Muscle of leg (tissue), 11 donors: ENCODE results near the gene ITPR2. TPM values are rescaled to one million over a fixed set of nuclear protein-coding genes. Genes with fewer than 3 reads are reported as not detected.
"Not testable (repeated sequence)": the region's sequence is repeated elsewhere in the genome, so short reads cannot be mapped to it uniquely, and the experiment has no call there.

Experiments used
- DNase-seq: peaks from one replicate; pipeline ENCODE4 v3.0.0; 2013
- H3K27ac ChIP-seq: one replicate; pipeline ENCODE4 v1.5.1; 2013; ENCODE audit warnings: mild to moderate bottlenecking, low read length, control low read depth
- H3K27me3 ChIP-seq: one replicate; pipeline ENCODE4 v1.6.1; 2013; ENCODE audit warnings: low read length; ENCODE audit not compliant: control insufficient read depth, insufficient read depth
- H3K36me3 ChIP-seq: one replicate; pipeline ENCODE4 v1.6.1; 2013; ENCODE audit warnings: low read length; ENCODE audit not compliant: control insufficient read depth, insufficient read depth
- H3K4me1 ChIP-seq: one replicate; pipeline ENCODE4 v1.6.1; 2013; ENCODE audit warnings: low read length; ENCODE audit not compliant: control insufficient read depth, insufficient read depth
- H3K4me3 ChIP-seq: one replicate; pipeline ENCODE4 v1.5.1; 2013; ENCODE audit warnings: low read length, control low read depth
- H3K9me3 ChIP-seq: replicated peaks from 2 replicates; pipeline ENCODE4 v1.6.1; 2013; ENCODE audit warnings: low read depth, low read length; ENCODE audit not compliant: control insufficient read depth
- WGBS: methylation state at CpG from one replicate; pipeline ENCODE4 v1.1.5; 2013; ENCODE audit warnings: missing lambda C conversion rate; ENCODE audit not compliant: insufficient coverage; 5-methylcytosine and 5-hydroxymethylcytosine counted together
- polyA plus RNA-seq, 8 donors: library from polyadenylated mRNA; unstranded; fragments of 120-200 nt; gene quantifications; one replicate each; pipeline versions ENCODE4 v1.2.1 to v1.2.3, GENCODE V29; 2013; ENCODE audit warnings: inconsistent platforms in 1 of 8, low replicate concordance in 1 of 8; ENCODE audit not compliant: insufficient read length in 8 of 8, insufficient read depth in 1 of 8
- total RNA-seq: library from RNA; stranded (reverse); fragments of 120-200 nt; gene quantifications from one replicate; pipeline ENCODE4 v1.2.4, GENCODE V29; 2013

The ITPR2 gene
- total and polyA plus RNA-seq, 9 donors: 1.9 to 5.8 (median 3.5) TPM

DNA sequence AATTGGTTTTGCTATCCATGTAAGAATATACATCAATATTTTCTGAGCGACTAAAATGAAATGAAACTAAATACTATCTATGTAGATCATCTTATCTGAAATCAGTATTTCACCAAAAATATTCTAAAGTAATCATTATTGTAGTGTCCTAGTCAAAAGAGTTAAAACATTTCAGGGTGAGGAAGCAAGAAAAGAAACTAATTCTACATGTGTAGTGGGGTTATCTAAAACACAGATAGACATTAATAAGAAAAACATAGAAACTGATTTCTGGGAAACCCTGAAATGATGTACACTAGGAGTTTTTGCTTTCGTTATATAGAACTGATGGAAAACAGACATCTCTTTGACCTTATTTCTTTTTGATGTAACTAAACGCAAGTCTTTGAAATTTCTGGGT lies 379.7 kb downstream of the ITPR2 start:
- Histone ChIP-seq H3K4me1 (no peaks in the 10 kb centered on the region), H3K27me3 (no peaks in the 10 kb centered on the region), H3K27ac (no peak overlapping the region), H3K9me3 (no peaks in the 10 kb centered on the region), H3K4me3 (no peak overlapping the region), H3K36me3 (no peaks in the 10 kb centered on the region)
- no peak for DNase-seq
- WGBS: no CpG with 5 or more reads among the region's 3 CpGs

DNA sequence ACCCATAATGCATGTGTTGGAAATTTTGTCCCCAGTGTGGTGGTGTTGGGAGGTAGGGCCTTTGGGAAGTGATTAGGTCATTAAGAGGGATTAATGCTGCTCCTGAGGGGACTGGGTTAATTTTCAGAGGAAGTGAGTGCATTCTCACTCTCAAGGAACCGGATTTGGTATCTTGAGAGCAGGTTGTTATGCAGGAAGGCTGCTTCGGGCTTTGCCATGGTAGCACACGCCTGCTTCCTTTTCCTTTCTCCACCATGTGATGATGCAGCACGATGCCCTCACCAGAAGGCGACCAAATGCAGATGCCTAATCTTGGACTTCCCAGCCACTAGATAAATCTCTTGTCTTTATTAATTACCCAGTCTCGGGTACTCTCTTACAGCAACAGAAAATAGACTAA lies 380.5 kb downstream of the ITPR2 start:
- WGBS: no CpG with 5 or more reads among the region's 6 CpGs
- Histone ChIP-seq H3K4me1 (no peaks in the 10 kb centered on the region), H3K36me3 (no peaks in the 10 kb centered on the region), H3K9me3 (no peaks in the 10 kb centered on the region), H3K4me3 (no peak overlapping the region), H3K27me3 (no peaks in the 10 kb centered on the region), H3K27ac (no peak overlapping the region)
- DNase-seq: no peak

DNA sequence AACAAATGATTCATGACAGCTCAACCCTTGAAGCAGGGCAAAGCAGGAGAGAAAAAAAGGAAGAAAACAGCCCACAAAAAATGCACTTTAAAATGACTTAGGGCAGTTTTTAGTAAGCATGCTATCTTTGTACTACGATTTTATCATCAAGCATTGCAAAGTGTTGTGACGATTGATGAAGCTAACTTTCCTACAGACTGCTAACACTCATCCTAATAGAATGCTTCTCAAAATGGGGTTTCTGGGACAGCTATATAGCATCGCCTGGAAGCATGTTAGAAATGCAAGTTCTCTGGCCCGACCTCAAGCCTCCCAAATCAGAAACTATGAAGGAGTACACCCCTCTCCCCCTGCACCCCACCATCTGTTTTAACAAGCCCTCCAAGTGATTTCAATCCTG lies 381.2 kb downstream of the ITPR2 start:
- Histone ChIP-seq H3K4me3 (no peak overlapping the region), H3K4me1 (no peaks in the 10 kb centered on the region), H3K9me3 (no peaks in the 10 kb centered on the region), H3K27me3 (no peaks in the 10 kb centered on the region), H3K36me3 (no peaks in the 10 kb centered on the region), H3K27ac (no peak overlapping the region)
- DNase-seq: no peak
- no CpG with 5 or more reads among the region's 4 CpGs for WGBS

DNA sequence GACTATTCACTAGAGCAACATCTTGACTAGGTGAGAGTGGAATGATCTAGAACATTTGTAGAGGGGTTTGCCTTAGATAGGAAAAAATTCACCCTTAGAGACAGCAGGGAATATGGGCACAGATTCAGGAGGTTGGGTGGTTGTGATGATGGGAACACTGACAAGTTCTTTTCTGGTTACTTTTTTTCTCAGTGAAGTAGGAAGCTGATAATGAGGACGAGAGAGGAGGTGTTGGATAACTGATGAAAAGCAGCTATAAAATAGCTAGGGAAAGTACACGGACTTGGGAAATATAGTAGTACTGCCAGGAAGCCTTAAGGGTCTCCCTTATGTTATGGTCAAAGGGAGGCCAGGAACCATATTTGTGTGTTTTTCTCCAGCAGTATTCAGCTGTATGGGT lies 387.1 kb downstream of the ITPR2 start:
- WGBS: 59% methylated on average over 2 of the region's 2 CpGs
- no peaks in the 10 kb centered on the region for H3K9me3 ChIP-seq
- DNase-seq: no peak
- no peaks in the 10 kb centered on the region for H3K27me3 ChIP-seq
- H3K4me3 ChIP-seq: no peak overlapping the region
- no peaks in the 10 kb centered on the region for H3K4me1 ChIP-seq
- H3K36me3 ChIP-seq: no peaks in the 10 kb centered on the region
- no peak overlapping the region for H3K27ac ChIP-seq

DNA sequence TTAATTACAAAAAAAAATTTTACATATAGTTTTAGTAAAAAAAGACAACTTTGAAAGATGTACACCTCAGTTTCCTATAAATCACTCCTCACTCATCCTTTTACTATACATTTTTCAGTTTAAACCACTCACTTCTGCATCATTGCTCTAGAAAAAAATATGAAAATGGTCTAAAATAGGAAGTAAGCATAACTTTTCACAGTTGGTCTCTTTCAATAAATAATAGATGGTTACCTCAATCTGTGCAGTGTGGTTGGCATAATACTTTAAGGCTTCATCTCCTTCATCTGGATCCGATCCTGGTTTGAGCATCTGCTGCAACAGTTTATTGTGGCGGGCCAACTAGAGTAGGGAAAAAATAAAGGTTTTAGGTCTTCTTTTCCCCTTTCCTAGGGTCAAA lies 389.7 kb downstream of the ITPR2 start:
- no peak overlapping the region for H3K4me3 ChIP-seq
- WGBS: no CpG with 5 or more reads among the region's 2 CpGs
- no peak overlapping the region for H3K27ac ChIP-seq
- no peaks in the 10 kb centered on the region for H3K9me3 ChIP-seq
- no peak for DNase-seq
- H3K27me3 ChIP-seq: no peaks in the 10 kb centered on the region
- no peaks in the 10 kb centered on the region for H3K4me1 ChIP-seq
- no peaks in the 10 kb centered on the region for H3K36me3 ChIP-seq

DNA sequence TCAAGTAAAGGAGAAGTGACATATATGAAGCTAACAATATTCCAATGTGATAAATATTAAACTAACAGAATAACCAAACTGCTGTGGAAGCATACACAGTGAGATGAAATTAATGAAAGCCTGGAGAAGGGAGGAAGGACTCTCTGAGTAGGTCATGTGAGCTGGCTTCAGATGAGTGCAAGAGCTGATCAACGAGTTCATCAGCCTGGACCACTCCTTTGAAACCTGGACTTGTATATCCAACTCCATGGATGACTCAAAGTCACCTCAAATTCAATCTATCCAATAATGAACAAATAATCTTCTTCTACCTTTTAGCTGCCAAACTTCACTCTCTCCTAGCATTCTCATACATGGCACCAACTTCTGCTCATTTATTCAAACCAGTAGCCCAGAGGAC lies 391.6 kb downstream of the ITPR2 start:
- no peaks in the 10 kb centered on the region for H3K4me1 ChIP-seq
- no peaks in the 10 kb centered on the region for H3K36me3 ChIP-seq
- H3K4me3 ChIP-seq: no peak overlapping the region
- 90% methylated on average over 1 of the region's 1 CpG for WGBS
- H3K27ac ChIP-seq: no peak overlapping the region
- H3K9me3 ChIP-seq: no peaks in the 10 kb centered on the region
- DNase-seq: no peak
- no peaks in the 10 kb centered on the region for H3K27me3 ChIP-seq

DNA sequence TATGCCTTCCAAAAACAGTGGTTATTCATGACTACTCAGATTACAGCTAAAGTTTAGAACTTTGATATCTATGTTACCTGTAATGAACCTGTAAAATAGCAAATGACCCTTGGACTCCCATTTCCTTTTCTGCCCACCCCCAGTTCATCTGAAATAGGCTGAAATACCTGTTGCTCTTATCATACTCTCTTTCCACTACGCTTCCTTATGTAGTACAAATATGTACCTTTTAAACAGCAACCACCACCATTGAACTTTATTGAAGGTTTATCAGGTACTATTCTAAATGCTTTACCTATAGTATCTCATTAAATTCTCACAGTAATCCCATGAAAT lies 398.0 kb downstream of the ITPR2 start:
- WGBS: no CpG with 5 or more reads among the region's 1 CpG
- Histone ChIP-seq H3K27me3 (no peaks in the 10 kb centered on the region), H3K9me3 (no peaks in the 10 kb centered on the region), H3K4me1 (peaks cover 2% of the 10 kb centered on the region), H3K27ac (no peak overlapping the region), H3K36me3 (no peaks in the 10 kb centered on the region), H3K4me3 (no peak overlapping the region)
- no peak for DNase-seq

DNA sequence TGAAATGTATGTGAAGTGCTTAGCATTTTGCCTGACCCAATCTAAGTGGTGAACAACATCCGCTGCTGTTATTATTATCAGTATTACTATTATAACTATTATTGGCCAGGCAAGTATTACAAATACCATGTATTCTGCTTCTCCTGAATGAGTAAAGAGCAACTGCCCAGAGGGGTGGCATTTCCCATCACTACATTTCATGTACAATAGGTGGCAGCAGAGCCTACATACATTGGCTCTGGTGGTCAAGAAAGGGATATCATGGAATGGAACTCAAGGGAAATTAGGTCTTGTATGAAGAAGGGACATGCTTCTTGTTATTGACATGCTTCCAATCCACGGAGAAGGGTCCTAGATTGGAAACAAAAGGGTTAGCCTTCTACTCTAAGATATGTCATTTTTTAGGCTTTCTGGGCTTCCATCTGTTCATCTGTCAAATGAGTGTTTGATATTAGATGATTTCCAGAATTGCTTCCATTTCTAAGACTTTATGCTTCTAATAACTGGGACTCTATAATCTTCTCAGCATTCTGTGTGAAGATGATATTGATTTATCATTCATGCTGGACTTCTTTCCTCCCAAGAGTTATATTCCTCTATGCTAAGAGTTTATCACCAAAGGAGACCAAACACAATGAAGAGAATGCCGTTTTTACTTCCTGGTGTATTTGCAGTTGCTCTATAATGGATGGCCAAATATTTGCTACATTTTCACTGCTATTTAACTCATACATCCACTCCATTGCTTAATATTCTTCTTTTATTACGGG lies 398.5 kb downstream of the ITPR2 start:
- H3K4me3 ChIP-seq: no peak overlapping the region
- H3K36me3 ChIP-seq: no peaks in the 10 kb centered on the region
- no peaks in the 10 kb centered on the region for H3K9me3 ChIP-seq
- H3K4me1 ChIP-seq: peaks cover 2% of the 10 kb centered on the region
- WGBS: no CpG with 5 or more reads among the region's 4 CpGs
- H3K27me3 ChIP-seq: no peaks in the 10 kb centered on the region
- no peak overlapping the region for H3K27ac ChIP-seq
- DNase-seq: peak; percentile 44

DNA sequence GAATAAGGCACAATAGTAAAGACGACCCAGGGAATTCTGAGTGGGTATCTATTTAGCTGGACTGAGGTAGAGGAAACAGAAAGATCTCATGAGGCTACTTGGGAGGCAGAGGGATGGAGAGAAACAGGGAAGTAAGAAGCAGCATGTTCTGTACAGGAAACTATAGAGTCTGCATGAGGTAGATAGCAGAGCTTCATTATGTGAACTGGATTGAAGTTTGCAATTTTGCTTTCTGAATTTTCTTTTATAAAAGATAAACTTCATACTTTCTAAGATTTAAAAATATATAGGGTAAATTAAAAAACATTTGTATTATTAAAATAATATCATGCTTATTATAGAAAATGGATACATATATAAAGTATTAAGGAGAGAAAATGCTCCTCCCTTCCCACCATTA lies 399.3 kb downstream of the ITPR2 start:
- not testable (repeated sequence) for DNase-seq, H3K4me1 ChIP-seq, H3K27me3 ChIP-seq, H3K4me3 ChIP-seq, H3K27ac ChIP-seq, H3K9me3 ChIP-seq, H3K36me3 ChIP-seq
- WGBS: no CpG with 5 or more reads among the region's 1 CpG

DNA sequence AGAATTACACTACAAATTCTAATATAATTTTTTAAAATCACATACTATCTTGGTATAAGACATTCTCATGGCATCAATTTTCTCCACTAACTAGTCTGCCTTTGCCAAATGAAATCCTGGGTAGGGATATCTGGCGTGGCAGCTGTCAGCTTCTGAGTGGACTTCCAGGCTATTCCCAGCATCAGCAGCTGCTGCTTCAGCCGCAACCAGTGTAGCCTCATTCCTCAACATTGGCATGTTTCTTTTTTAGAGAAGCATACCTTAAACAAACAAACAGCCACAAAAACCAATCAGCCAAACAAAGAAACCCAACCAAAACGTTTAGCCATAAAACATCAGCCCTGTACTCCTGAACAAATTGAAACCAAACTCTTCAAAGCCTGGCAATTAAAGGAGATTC lies 401.8 kb downstream of the ITPR2 start:
- Histone ChIP-seq H3K27ac (peak overlapping the region; percentile 39), H3K9me3 (no peaks in the 10 kb centered on the region), H3K36me3 (no peaks in the 10 kb centered on the region), H3K4me3 (no peak overlapping the region), H3K27me3 (no peaks in the 10 kb centered on the region), H3K4me1 (peaks cover 2% of the 10 kb centered on the region)
- 0% methylated on average over 1 of the region's 3 CpGs for WGBS
- peak; percentile 45 for DNase-seq

DNA sequence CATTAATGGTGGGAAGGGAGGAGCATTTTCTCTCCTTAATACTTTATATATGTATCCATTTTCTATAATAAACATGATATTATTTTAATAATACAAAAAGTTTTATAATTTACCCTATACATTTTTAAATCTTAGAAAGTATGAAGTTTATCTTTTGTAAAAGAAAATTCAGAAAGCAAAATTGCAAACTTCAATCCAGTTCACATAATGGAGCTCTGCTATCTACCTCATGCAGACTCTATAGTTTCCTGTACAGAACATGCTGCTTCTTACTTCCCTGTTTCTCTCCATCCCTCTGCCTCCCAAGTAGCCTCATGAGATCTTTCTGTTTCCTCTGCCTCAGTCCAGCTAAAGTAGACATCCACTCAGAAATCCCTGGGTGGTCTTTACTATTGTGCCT lies 402.4 kb downstream of the ITPR2 start:
- H3K4me1 ChIP-seq, H3K36me3 ChIP-seq, H3K4me3 ChIP-seq, H3K27ac ChIP-seq, H3K27me3 ChIP-seq, DNase-seq, H3K9me3 ChIP-seq: not testable (repeated sequence)
